Psoas muscle (tissue), 8 donors: ENCODE results near the gene LMO2. TPM values are rescaled to one million over a fixed set of nuclear protein-coding genes. Genes with fewer than 3 reads are reported as not detected.

Source experiments
- ATAC-seq, 4 donors: fragments of 200-7000 bp; cut with Tn5 transposase; one replicate each; pipeline ENCODE4 v1.9.1; 2020; ENCODE audit warnings: moderate library complexity in 3 of 4, mild to moderate bottlenecking in 2 of 4
- DNase-seq, 2 donors: peaks; one replicate each; pipeline ENCODE4 v3.0.0-alpha.2; 2020
- H3K27ac ChIP-seq: fragments of 200-600 bp; one replicate; pipeline ENCODE4 v1.8.0; 2022
- H3K27me3 ChIP-seq, 3 donors: fragments of 200-600 bp in 1 of 3; one replicate each; pipeline versions ENCODE4 v1.6.1 to v1.8.0; 2013 to 2022; ENCODE audit warnings: low read length in 2 of 3, mild to moderate bottlenecking in 2 of 3, moderate library complexity in 1 of 3; ENCODE audit not compliant: insufficient read depth in 3 of 3
- H3K36me3 ChIP-seq, 2 donors: fragments of 200-600 bp in 1 of 2; one replicate each; pipeline versions ENCODE4 v1.6.1 to v1.8.0; 2013 to 2022; ENCODE audit warnings: low read depth in 1 of 2, mild to moderate bottlenecking in 1 of 2, moderate library complexity in 1 of 2; ENCODE audit not compliant: insufficient read depth in 1 of 2
- H3K4me1 ChIP-seq: fragments of 200-600 bp; one replicate; pipeline ENCODE4 v1.8.0; 2022
- H3K4me3 ChIP-seq: fragments of 200-600 bp; one replicate; pipeline ENCODE4 v1.8.0; 2022; ENCODE audit warnings: mild to moderate bottlenecking
- H3K9me3 ChIP-seq: fragments of 200-600 bp; one replicate; pipeline ENCODE4 v1.8.0; 2022
- CTCF ChIP-seq: fragments of 200-600 bp; IDR thresholded peaks from one replicate; pipeline ENCODE4 v1.8.0; 2022; ENCODE audit warnings: antibody characterized with exemption
- WGBS, 3 donors: extraction: QIAGEN DNeasy Blood & Tissue Kit; methylation state at CpG; one replicate each; pipeline versions ENCODE4 v1.1.6 to v1.1.7; 2013; 5-methylcytosine and 5-hydroxymethylcytosine counted together
- intact Hi-C, 2 donors: fragments of 100-400 bp; cut with DNase I; formaldehyde crosslinking; loops; one replicate each; pipeline versions ENCODE4 v1.11.0 to v1.14.2; 2022
- polyA plus RNA-seq, 3 donors: library from polyadenylated mRNA; stranded (reverse); fragments of 200-250 nt; gene quantifications; one replicate each; pipeline ENCODE4 v1.2.3, GENCODE V29; 2013
- total RNA-seq, 4 donors: library from RNA; stranded (reverse); fragmentation: NEBNext Ultra II Directional in 2 of 4; extraction: Animal tissue kit (Norgen Biotek cat#: 25700) in 2 of 4; gene quantifications; one replicate each; pipeline versions ENCODE4 v1.2.1 to v1.2.4, GENCODE V29; 2021 to 2023
- donor health status: healthy with polysubstance abuse.
- donor health status: DM: no; HTN: no; CAD: no; lungs with moderate emphysema.
- donor health status: Bipolar disorder and iron deficiency.
- donor health status: healthy.
- donor health status: DM: yes; HTN: yes; CAD: no.
- donor health status: DM: no; HTN: no; CAD: no.
- donor health status: DM: no; HTN: no; CAD: no.
- donor health status: DM: yes; HTN: yes; CAD: no.

The LMO2 gene
- total and polyA plus RNA-seq, 7 donors = 8.0 to 47.1 (median 12.3) TPM

- no peak for DNase-seq
- Histone ChIP-seq H3K4me1 (no peaks in the 10 kb centered on the region), H3K4me3 (no peak overlapping the region), H3K9me3 (no peaks in the 10 kb centered on the region), H3K27me3 (no peaks in the 10 kb centered on the region), H3K36me3 (peaks cover 0 to 30% of the 10 kb centered on the region in 2 donors), H3K27ac (no peak overlapping the region)
- intact Hi-C loops = no loop called here
- 52 to 75% (median 56%) methylated on average over 5 of the region's 5 CpGs for WGBS, 3 donors
- ATAC-seq = no peak
- TF ChIP-seq CTCF = no peak
These were observed 30.9 kb downstream of the LMO2 start for GRCh38 chr11:33860926-33861325.

- no peak for TF ChIP-seq CTCF
- intact Hi-C loops = loop anchor here in 1 of 2 donors (2.0 to 5.0 kb wide), 2 partner anchors 111 to 128 kb away; no protein-coding TSS in a partner anchor
- DNase-seq (no peak), ATAC-seq (no peak)
- 91 to 92% (median 91%) methylated on average over 16 of the region's 16 CpGs for WGBS, 3 donors
- Histone ChIP-seq H3K4me3 (no peak overlapping the region), H3K27me3 (no peaks in the 10 kb centered on the region), H3K27ac (no peak overlapping the region), H3K36me3 (peaks cover 0 to 25% of the 10 kb centered on the region in 2 donors), H3K4me1 (no peaks in the 10 kb centered on the region), H3K9me3 (no peaks in the 10 kb centered on the region)
These were observed 32.6 kb downstream of the LMO2 start for GRCh38 chr11:33859306-33859705.

GRCh38 chr11:33857933-33858371, 33.9 kb downstream of the LMO2 start:
- peak; percentile 95 for TF ChIP-seq CTCF
- Histone ChIP-seq H3K4me3 (no peak overlapping the region), H3K9me3 (no peaks in the 10 kb centered on the region), H3K27me3 (no peaks in the 10 kb centered on the region), H3K27ac (no peak overlapping the region), H3K4me1 (no peaks in the 10 kb centered on the region), H3K36me3 (peaks cover 0 to 14% of the 10 kb centered on the region in 2 donors)
- ATAC-seq (peak; percentile 83 to 98 (median 90)), DNase-seq (peak; percentile 75 to 87)
- WGBS, 3 donors = 2 to 6% (median 2%) methylated on average over 10 of the region's 10 CpGs
- intact Hi-C loops = loop anchor here (1.0 to 5.0 kb wide), 3 partner anchors 113 to 129 kb away; no protein-coding TSS in a partner anchor

GRCh38 chr11:33855500-33855899, 36.4 kb downstream of the LMO2 start:
- 77 to 87% (median 78%) methylated on average over 2 of the region's 2 CpGs for WGBS, 3 donors
- intact Hi-C loops = loop anchor here in 1 of 2 donors (5.0 kb wide), 1 partner anchor 132 kb away; no protein-coding TSS in a partner anchor
- TF ChIP-seq CTCF = no peak
- H3K27ac ChIP-seq = no peak overlapping the region
- ATAC-seq (no peak), DNase-seq (no peak)
- H3K27me3 ChIP-seq = no peaks in the 10 kb centered on the region
- no peaks in the 10 kb centered on the region for H3K4me1 ChIP-seq
- H3K36me3 ChIP-seq = peaks cover 0 to 6% of the 10 kb centered on the region in 2 donors
- H3K9me3 ChIP-seq = no peaks in the 10 kb centered on the region
- H3K4me3 ChIP-seq = no peak overlapping the region
